WTC11 (cell line): ENCODE measurements around the gene BUD13. TPM values are rescaled to one million over a fixed set of nuclear protein-coding genes. Genes with fewer than 3 reads are reported as not detected.

ENCODE experiments used
- ATAC-seq: fragments of 200-7000 bp; cut with Tn5 transposase; 2 replicates; pipeline ENCODE4 v1.10.0; 2021; ENCODE audit warnings: mild to moderate bottlenecking, moderate library complexity
- CTCF ChIA-PET: fragments of 300-600 bp; sonication (Branson Sonifier 250); formaldehyde crosslinking; loops from one replicate; lab custom pipeline; 2021; ENCODE audit warnings: antibody characterized with exemption; lab: Charles Lee
- POLR2A ChIA-PET: fragments of 350-600 bp; sonication (Branson Sonifier 250); formaldehyde crosslinking; loops from one replicate; lab custom pipeline; 2021; ENCODE audit warnings: antibody characterized with exemption; lab: Charles Lee
- DNase-seq: peaks from one replicate; pipeline ENCODE4 v3.0.0; 2021; ENCODE audit warnings: low spot score
- H3K27ac Mint-ChIP-seq: 2 replicates; pipeline ENCODE4 v1.8.0; 2021; ENCODE audit warnings: mixed read lengths
- H3K27me3 Mint-ChIP-seq: 2 replicates; pipeline ENCODE4 v1.8.0; 2021; ENCODE audit warnings: low read depth, mild to moderate bottlenecking, moderate library complexity, mixed read lengths
- H3K36me3 Mint-ChIP-seq: 2 replicates; pipeline ENCODE4 v1.8.0; 2021; ENCODE audit warnings: mixed read lengths
- H3K4me1 Mint-ChIP-seq: 2 replicates; pipeline ENCODE4 v1.8.0; 2022; ENCODE audit warnings: mixed read lengths
- H3K4me3 Mint-ChIP-seq: 2 replicates; pipeline ENCODE4 v1.8.0; 2021; ENCODE audit warnings: mild to moderate bottlenecking, moderate library complexity, mixed read lengths
- H3K9me3 Mint-ChIP-seq: 2 replicates; pipeline ENCODE4 v1.8.0; 2021; ENCODE audit warnings: mixed read lengths
- HMGA2 ChIP-seq: fragments of 250-450 bp; sonication (Bioruptor Pico); IDR thresholded peaks from 2 replicates; pipeline ENCODE4 v1.4.0; 2021; ENCODE audit warnings: mild to moderate bottlenecking, moderate library complexity
- MYBL2 ChIP-seq: sonication (generic); formaldehyde crosslinking; IDR thresholded peaks from 2 replicates; pipeline ENCODE4 v1.8.1; 2023; ENCODE audit warnings: mild to moderate bottlenecking, moderate library complexity, missing genetic modification reagents
- PRRX2 ChIP-seq: fragments of 250-450 bp; sonication (Bioruptor Pico); IDR thresholded peaks from 2 replicates; pipeline ENCODE4 v1.8.0; 2021; ENCODE audit warnings: mild to moderate bottlenecking
- RELA ChIP-seq: sonication (generic); formaldehyde crosslinking; IDR thresholded peaks from 2 replicates; pipeline ENCODE4 v1.8.1; 2022; ENCODE audit warnings: missing genetic modification reagents, mild to moderate bottlenecking, borderline replicate concordance
- RORB ChIP-seq: fragments of 250-450 bp; sonication (Bioruptor Pico); IDR thresholded peaks from 2 replicates; pipeline ENCODE4 v1.9.0; 2021; ENCODE audit warnings: mild to moderate bottlenecking
- SMAD4 ChIP-seq: sonication (generic); formaldehyde crosslinking; IDR thresholded peaks from 2 replicates; pipeline ENCODE4 v1.8.0; 2022; ENCODE audit warnings: mild to moderate bottlenecking, missing genetic modification reagents
- SOX15 ChIP-seq: fragments of 250-450 bp; sonication (Bioruptor Pico); IDR thresholded peaks from 2 replicates; pipeline ENCODE4 v1.9.0; 2021; ENCODE audit warnings: mild to moderate bottlenecking
- SP1 ChIP-seq: sonication (generic); formaldehyde crosslinking; conservative IDR thresholded peaks from 2 replicates; pipeline ENCODE4 v1.8.1; 2022; ENCODE audit warnings: missing genetic modification reagents
- TEAD1 ChIP-seq: sonication (generic); formaldehyde crosslinking; IDR thresholded peaks from 2 replicates; pipeline ENCODE4 v1.8.0; 2022; ENCODE audit warnings: mild to moderate bottlenecking, missing genetic modification reagents
- ZBTB21 ChIP-seq: sonication (generic); formaldehyde crosslinking; IDR thresholded peaks from 2 replicates; pipeline ENCODE4 v1.8.1; 2023; ENCODE audit warnings: mild to moderate bottlenecking, missing genetic modification reagents, borderline replicate concordance
- ZNF138 ChIP-seq: sonication (generic); formaldehyde crosslinking; conservative IDR thresholded peaks from 2 replicates; pipeline ENCODE4 v1.8.1; 2022; ENCODE audit warnings: mild to moderate bottlenecking, moderate library complexity, missing genetic modification reagents
- ZNF671 ChIP-seq: fragments of 250-450 bp; sonication (Bioruptor Pico); IDR thresholded peaks from 2 replicates; pipeline ENCODE4 v1.8.0; 2021; ENCODE audit warnings: mild to moderate bottlenecking
- total RNA-seq: library from RNA; stranded (reverse); gene quantifications from 3 replicates; pipeline ENCODE4 v1.2.3, GENCODE V29; 2021
- TF ChIP-seq, protein P1 (sequence below): sonication (generic); formaldehyde crosslinking; IDR thresholded peaks from 2 replicates; pipeline ENCODE4 v1.8.0; 2023; ENCODE audit warnings: missing genetic modification reagents
- TF ChIP-seq, protein P2 (sequence below): sonication (generic); formaldehyde crosslinking; IDR thresholded peaks from 2 replicates; pipeline ENCODE4 v1.8.1; 2023; ENCODE audit warnings: mild to moderate bottlenecking, missing genetic modification reagents
- TF ChIP-seq, protein P3 (sequence below): sonication (generic); formaldehyde crosslinking; IDR thresholded peaks from 2 replicates; pipeline ENCODE4 v1.8.1; 2023; ENCODE audit warnings: mild to moderate bottlenecking, missing genetic modification reagents, borderline replicate concordance
- TF ChIP-seq, protein P4 (sequence below): fragments of 250-450 bp; sonication (Bioruptor Pico); IDR thresholded peaks from 2 replicates; pipeline ENCODE4 v1.9.0; 2021; ENCODE audit warnings: mild to moderate bottlenecking, borderline replicate concordance
- TF ChIP-seq, protein P5 (sequence below): fragments of 250-450 bp; sonication (Bioruptor Pico); IDR thresholded peaks from 2 replicates; pipeline ENCODE4 v1.9.0; 2021; ENCODE audit warnings: mild to moderate bottlenecking
- TF ChIP-seq, protein P6 (sequence below): sonication (generic); formaldehyde crosslinking; IDR thresholded peaks from 2 replicates; pipeline ENCODE4 v1.8.1; 2022; ENCODE audit warnings: low read depth, mild to moderate bottlenecking, moderate library complexity, missing genetic modification reagents, borderline replicate concordance
- TF ChIP-seq, protein P7 (sequence below): sonication (generic); formaldehyde crosslinking; IDR thresholded peaks from 2 replicates; pipeline ENCODE4 v1.8.1; 2023; ENCODE audit warnings: mild to moderate bottlenecking, missing genetic modification reagents, moderate library complexity
- TF ChIP-seq, protein P8 (sequence below): fragments of 250-450 bp; sonication (Bioruptor Pico); IDR thresholded peaks from 2 replicates; pipeline ENCODE4 v1.9.0; 2021; ENCODE audit warnings: mild to moderate bottlenecking

Gene BUD13
- total RNA-seq, 1 experiment from 2014 or later, result 20.7 TPM

DNA sequence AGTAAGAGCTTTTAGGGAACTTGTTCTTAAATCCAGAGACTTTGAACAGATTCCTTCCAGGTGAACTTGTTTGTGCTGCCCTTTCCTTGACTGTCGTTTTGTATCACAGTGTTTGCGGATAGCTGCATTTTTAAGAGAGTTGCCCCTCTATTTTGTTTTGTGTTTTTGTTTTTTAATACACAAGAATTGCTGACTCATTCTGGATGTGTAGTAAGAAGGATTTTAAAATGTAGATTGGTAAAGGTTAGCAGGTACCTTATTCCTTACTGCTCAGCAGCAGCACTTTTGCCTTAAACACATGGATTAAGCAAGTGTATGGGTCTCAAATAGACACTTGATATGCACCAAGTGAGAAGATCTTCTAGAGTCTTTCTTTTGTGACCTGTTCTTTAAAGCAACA lies 27.8 kb upstream of the BUD13 start:
- H3K27ac Mint-ChIP-seq, result no peak overlapping the region

DNA sequence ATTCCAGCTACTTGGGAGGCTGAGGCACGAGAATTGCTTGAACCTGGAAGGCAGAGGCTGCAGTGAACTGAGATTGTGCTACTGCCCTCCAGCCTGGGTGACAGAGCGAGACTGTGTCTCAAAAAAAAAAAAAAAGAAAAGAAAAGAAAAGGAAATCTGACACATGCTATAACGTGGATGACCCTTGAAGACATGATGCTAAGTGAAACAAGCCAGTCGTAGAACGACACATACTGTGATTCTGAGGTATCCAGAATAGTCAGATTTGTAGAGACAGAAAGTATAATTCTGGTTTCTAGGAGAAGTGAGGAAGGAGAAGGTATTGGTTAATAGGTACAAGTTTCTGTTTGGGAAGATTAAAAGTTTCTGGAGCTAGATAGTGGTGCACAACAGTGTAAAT lies 25.6 kb upstream of the BUD13 start:
- ChIA-PET CTCF (interaction anchor here (1.0 to 1.2 kb wide), 2 partner anchors 37 to 65 kb away, joined by 3 read pairs; no protein-coding TSS in a partner anchor), POLR2A (no interaction called here)
- H3K9me3 Mint-ChIP-seq, result no peaks in the 10 kb centered on the region
- H3K27ac Mint-ChIP-seq, result no peak overlapping the region
- DNase-seq, result no peak
- H3K4me3 Mint-ChIP-seq, result no peak overlapping the region
- ATAC-seq, result no peak
- H3K4me1 Mint-ChIP-seq, result no peaks in the 10 kb centered on the region
- no peaks in the 10 kb centered on the region for H3K36me3 Mint-ChIP-seq
- H3K27me3 Mint-ChIP-seq, result no peaks in the 10 kb centered on the region; the same call in 1 of the 2 replicates
- TF ChIP-seq TEAD1 (CRISPR knock-in tag), result no peak
- TF ChIP-seq, protein P1, sequence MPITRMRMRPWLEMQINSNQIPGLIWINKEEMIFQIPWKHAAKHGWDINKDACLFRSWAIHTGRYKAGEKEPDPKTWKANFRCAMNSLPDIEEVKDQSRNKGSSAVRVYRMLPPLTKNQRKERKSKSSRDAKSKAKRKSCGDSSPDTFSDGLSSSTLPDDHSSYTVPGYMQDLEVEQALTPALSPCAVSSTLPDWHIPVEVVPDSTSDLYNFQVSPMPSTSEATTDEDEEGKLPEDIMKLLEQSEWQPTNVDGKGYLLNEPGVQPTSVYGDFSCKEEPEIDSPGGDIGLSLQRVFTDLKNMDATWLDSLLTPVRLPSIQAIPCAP (CRISPR knock-in tag), result no peak
- no peak for TF ChIP-seq ZNF138 (CRISPR knock-in tag)
- no peak for TF ChIP-seq ZBTB21 (CRISPR knock-in tag)
- TF ChIP-seq, protein P2, sequence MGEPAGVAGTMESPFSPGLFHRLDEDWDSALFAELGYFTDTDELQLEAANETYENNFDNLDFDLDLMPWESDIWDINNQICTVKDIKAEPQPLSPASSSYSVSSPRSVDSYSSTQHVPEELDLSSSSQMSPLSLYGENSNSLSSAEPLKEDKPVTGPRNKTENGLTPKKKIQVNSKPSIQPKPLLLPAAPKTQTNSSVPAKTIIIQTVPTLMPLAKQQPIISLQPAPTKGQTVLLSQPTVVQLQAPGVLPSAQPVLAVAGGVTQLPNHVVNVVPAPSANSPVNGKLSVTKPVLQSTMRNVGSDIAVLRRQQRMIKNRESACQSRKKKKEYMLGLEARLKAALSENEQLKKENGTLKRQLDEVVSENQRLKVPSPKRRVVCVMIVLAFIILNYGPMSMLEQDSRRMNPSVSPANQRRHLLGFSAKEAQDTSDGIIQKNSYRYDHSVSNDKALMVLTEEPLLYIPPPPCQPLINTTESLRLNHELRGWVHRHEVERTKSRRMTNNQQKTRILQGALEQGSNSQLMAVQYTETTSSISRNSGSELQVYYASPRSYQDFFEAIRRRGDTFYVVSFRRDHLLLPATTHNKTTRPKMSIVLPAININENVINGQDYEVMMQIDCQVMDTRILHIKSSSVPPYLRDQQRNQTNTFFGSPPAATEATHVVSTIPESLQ (CRISPR knock-in tag), result no peak
- no peak for TF ChIP-seq PRRX2 (CRISPR knock-in tag)
- TF ChIP-seq, protein P3, sequence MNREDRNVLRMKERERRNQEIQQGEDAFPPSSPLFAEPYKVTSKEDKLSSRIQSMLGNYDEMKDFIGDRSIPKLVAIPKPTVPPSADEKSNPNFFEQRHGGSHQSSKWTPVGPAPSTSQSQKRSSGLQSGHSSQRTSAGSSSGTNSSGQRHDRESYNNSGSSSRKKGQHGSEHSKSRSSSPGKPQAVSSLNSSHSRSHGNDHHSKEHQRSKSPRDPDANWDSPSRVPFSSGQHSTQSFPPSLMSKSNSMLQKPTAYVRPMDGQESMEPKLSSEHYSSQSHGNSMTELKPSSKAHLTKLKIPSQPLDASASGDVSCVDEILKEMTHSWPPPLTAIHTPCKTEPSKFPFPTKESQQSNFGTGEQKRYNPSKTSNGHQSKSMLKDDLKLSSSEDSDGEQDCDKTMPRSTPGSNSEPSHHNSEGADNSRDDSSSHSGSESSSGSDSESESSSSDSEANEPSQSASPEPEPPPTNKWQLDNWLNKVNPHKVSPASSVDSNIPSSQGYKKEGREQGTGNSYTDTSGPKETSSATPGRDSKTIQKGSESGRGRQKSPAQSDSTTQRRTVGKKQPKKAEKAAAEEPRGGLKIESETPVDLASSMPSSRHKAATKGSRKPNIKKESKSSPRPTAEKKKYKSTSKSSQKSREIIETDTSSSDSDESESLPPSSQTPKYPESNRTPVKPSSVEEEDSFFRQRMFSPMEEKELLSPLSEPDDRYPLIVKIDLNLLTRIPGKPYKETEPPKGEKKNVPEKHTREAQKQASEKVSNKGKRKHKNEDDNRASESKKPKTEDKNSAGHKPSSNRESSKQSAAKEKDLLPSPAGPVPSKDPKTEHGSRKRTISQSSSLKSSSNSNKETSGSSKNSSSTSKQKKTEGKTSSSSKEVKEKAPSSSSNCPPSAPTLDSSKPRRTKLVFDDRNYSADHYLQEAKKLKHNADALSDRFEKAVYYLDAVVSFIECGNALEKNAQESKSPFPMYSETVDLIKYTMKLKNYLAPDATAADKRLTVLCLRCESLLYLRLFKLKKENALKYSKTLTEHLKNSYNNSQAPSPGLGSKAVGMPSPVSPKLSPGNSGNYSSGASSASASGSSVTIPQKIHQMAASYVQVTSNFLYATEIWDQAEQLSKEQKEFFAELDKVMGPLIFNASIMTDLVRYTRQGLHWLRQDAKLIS (CRISPR knock-in tag), result no peak
- no peak for TF ChIP-seq HMGA2 (CRISPR knock-in tag)
- TF ChIP-seq RELA (CRISPR knock-in tag), result no peak
- no peak for TF ChIP-seq SOX15 (CRISPR knock-in tag)
- TF ChIP-seq MYBL2 (CRISPR knock-in tag), result no peak
- no peak for TF ChIP-seq SP1 (CRISPR knock-in tag)
- TF ChIP-seq, protein P4, sequence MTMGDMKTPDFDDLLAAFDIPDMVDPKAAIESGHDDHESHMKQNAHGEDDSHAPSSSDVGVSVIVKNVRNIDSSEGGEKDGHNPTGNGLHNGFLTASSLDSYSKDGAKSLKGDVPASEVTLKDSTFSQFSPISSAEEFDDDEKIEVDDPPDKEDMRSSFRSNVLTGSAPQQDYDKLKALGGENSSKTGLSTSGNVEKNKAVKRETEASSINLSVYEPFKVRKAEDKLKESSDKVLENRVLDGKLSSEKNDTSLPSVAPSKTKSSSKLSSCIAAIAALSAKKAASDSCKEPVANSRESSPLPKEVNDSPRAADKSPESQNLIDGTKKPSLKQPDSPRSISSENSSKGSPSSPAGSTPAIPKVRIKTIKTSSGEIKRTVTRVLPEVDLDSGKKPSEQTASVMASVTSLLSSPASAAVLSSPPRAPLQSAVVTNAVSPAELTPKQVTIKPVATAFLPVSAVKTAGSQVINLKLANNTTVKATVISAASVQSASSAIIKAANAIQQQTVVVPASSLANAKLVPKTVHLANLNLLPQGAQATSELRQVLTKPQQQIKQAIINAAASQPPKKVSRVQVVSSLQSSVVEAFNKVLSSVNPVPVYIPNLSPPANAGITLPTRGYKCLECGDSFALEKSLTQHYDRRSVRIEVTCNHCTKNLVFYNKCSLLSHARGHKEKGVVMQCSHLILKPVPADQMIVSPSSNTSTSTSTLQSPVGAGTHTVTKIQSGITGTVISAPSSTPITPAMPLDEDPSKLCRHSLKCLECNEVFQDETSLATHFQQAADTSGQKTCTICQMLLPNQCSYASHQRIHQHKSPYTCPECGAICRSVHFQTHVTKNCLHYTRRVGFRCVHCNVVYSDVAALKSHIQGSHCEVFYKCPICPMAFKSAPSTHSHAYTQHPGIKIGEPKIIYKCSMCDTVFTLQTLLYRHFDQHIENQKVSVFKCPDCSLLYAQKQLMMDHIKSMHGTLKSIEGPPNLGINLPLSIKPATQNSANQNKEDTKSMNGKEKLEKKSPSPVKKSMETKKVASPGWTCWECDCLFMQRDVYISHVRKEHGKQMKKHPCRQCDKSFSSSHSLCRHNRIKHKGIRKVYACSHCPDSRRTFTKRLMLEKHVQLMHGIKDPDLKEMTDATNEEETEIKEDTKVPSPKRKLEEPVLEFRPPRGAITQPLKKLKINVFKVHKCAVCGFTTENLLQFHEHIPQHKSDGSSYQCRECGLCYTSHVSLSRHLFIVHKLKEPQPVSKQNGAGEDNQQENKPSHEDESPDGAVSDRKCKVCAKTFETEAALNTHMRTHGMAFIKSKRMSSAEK (CRISPR knock-in tag), result no peak
- TF ChIP-seq RORB (CRISPR knock-in tag), result no peak
- TF ChIP-seq, protein P5, sequence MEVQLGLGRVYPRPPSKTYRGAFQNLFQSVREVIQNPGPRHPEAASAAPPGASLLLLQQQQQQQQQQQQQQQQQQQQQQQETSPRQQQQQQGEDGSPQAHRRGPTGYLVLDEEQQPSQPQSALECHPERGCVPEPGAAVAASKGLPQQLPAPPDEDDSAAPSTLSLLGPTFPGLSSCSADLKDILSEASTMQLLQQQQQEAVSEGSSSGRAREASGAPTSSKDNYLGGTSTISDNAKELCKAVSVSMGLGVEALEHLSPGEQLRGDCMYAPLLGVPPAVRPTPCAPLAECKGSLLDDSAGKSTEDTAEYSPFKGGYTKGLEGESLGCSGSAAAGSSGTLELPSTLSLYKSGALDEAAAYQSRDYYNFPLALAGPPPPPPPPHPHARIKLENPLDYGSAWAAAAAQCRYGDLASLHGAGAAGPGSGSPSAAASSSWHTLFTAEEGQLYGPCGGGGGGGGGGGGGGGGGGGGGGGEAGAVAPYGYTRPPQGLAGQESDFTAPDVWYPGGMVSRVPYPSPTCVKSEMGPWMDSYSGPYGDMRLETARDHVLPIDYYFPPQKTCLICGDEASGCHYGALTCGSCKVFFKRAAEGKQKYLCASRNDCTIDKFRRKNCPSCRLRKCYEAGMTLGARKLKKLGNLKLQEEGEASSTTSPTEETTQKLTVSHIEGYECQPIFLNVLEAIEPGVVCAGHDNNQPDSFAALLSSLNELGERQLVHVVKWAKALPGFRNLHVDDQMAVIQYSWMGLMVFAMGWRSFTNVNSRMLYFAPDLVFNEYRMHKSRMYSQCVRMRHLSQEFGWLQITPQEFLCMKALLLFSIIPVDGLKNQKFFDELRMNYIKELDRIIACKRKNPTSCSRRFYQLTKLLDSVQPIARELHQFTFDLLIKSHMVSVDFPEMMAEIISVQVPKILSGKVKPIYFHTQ (CRISPR knock-in tag), result no peak

More for the DNA sequence above, 27.8 kb upstream of the BUD13 start:
- H3K36me3 Mint-ChIP-seq, result no peaks in the 10 kb centered on the region
- TF ChIP-seq SMAD4 (CRISPR knock-in tag), result no peak
- TF ChIP-seq, protein P6, sequence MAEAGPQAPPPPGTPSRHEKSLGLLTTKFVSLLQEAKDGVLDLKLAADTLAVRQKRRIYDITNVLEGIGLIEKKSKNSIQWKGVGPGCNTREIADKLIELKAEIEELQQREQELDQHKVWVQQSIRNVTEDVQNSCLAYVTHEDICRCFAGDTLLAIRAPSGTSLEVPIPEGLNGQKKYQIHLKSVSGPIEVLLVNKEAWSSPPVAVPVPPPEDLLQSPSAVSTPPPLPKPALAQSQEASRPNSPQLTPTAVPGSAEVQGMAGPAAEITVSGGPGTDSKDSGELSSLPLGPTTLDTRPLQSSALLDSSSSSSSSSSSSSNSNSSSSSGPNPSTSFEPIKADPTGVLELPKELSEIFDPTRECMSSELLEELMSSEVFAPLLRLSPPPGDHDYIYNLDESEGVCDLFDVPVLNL (CRISPR knock-in tag), result no peak
- TF ChIP-seq, protein P7, sequence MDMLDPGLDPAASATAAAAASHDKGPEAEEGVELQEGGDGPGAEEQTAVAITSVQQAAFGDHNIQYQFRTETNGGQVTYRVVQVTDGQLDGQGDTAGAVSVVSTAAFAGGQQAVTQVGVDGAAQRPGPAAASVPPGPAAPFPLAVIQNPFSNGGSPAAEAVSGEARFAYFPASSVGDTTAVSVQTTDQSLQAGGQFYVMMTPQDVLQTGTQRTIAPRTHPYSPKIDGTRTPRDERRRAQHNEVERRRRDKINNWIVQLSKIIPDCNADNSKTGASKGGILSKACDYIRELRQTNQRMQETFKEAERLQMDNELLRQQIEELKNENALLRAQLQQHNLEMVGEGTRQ, result no peak
- TF ChIP-seq ZNF671 (CRISPR knock-in tag), result no peak
- TF ChIP-seq, protein P8, sequence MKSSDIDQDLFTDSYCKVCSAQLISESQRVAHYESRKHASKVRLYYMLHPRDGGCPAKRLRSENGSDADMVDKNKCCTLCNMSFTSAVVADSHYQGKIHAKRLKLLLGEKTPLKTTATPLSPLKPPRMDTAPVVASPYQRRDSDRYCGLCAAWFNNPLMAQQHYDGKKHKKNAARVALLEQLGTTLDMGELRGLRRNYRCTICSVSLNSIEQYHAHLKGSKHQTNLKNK, result no peak
- H3K9me3 Mint-ChIP-seq, result no peaks in the 10 kb centered on the region
- ChIA-PET POLR2A (no interaction called here), CTCF (interaction anchor here (1.0 to 1.8 kb wide), 2 partner anchors 10 to 159 kb away, joined by 6 to 14 read pairs; partner anchors contain the start of gene APOA5)
- no peaks in the 10 kb centered on the region; the same call in 1 of the 2 replicates for H3K27me3 Mint-ChIP-seq
- no peak overlapping the region for H3K4me3 Mint-ChIP-seq
- ATAC-seq, result no peak
- no peak for DNase-seq
- H3K4me1 Mint-ChIP-seq, result no peaks in the 10 kb centered on the region
